Peyer's patch (tissue), 4 donors: ENCODE results near the gene GNAL. TPM values are rescaled to one million over a fixed set of nuclear protein-coding genes. Genes with fewer than 3 reads are reported as not detected.

Source experiments
- DNase-seq, 3 donors: peaks; one replicate each; pipeline ENCODE4 v3.0.0-alpha.2; 2017 to 2019
- H3K27ac ChIP-seq, 4 donors: fragments of 200-600 bp; sonication (generic); one replicate each; pipeline ENCODE4 v1.5.1; 2016 to 2019
- H3K27me3 ChIP-seq, 2 donors: fragments of 200-600 bp; sonication (generic); one replicate each; pipeline ENCODE4 v1.5.1; 2019
- H3K36me3 ChIP-seq, 3 donors: fragments of 200-600 bp; sonication (generic); one replicate each; pipeline ENCODE4 v1.5.1; 2016 to 2019
- H3K4me1 ChIP-seq, 4 donors: fragments of 200-600 bp; sonication (generic); one replicate each; pipeline ENCODE4 v1.5.1; 2016 to 2019
- H3K4me3 ChIP-seq, 4 donors: fragments of 200-600 bp; sonication (generic); 1 replicate in 3 of 4; 2 replicates in 1 of 4; pipeline ENCODE4 v1.5.1; 2016 to 2019; ENCODE audit warnings: mild to moderate bottlenecking in 1 of 4
- H3K9me3 ChIP-seq, 4 donors: fragments of 200-600 bp; sonication (generic); one replicate each; pipeline ENCODE4 v1.5.1; 2016 to 2019; ENCODE audit warnings: mild to moderate bottlenecking in 1 of 4
- CTCF ChIP-seq, 6 experiments: fragments of 450-650 bp in 4 of 6; fragments of 200-600 bp in 2 of 6; sonication (generic) in 1 of 6; IDR thresholded peaks; one replicate each; pipeline ENCODE4 v1.5.1; 2017 to 2019; ENCODE audit warnings: antibody characterized with exemption in 6 of 6, mild to moderate bottlenecking in 3 of 6, moderate library complexity in 1 of 6
- POLR2A ChIP-seq, 2 donors: fragments of 450-650 bp; IDR thresholded peaks; one replicate each; pipeline ENCODE4 v1.5.1; 2017; ENCODE audit warnings: antibody characterized with exemption in 2 of 2, mild to moderate bottlenecking in 2 of 2, moderate library complexity in 2 of 2
- total RNA-seq, 4 donors: library from RNA; depleted of rRNA; stranded (reverse); fragments of >200 nt; gene quantifications; one replicate each; pipeline ENCODE4 v1.1.0, GENCODE V29; 2016

The GNAL gene
- total RNA-seq, 4 donors from 2014 or later: 2.5 to 7.4 (median 3.6) TPM

DNA sequence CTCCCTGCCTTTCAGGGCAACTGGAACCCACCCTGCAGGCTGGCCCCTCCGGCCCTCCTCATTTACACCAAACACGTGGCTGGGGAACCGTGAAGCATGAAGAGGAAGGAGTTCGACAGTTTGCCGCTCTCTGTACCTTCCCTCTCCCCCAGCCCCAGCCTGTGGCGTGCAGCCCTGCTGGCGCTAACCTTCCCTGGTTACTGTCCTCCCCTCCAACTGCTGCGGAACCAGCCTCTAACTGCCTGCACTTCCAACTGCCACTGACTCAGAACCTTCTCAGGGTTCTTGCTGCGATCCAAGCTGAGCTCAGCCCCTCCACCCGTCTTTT is 19.2 kb upstream of the GNAL start:
- no peaks in the 10 kb centered on the region for H3K27me3 ChIP-seq
- no peaks in the 10 kb centered on the region for H3K36me3 ChIP-seq
- H3K27ac ChIP-seq: no peak overlapping the region
- no peak overlapping the region for H3K4me3 ChIP-seq
- no peak for DNase-seq
- H3K9me3 ChIP-seq: no peaks in the 10 kb centered on the region
- no peaks in the 10 kb centered on the region for H3K4me1 ChIP-seq
- TF ChIP-seq CTCF (IDR thresholded peaks at IDR 0.05) (no peak), POLR2A (IDR thresholded peaks at IDR 0.05) (no peak)

DNA sequence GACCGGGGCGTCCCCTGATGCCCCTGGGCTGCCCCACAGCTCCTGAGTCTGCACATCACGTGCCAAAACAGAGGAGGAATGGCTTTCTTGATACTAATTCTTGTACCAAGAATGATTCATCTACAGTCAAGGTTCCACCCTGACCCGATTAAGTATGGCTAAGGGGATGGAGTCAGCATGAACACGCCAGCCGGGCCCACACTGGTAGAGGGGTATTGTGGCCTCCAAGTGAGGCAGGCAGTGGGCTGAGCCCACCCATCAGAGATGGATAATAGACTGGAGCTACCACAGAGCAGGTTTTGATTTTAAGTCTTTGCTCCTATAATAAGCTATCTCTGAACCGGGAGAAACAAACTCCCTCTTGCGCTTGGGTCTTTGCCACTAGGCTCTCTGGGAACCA is 17.9 kb upstream of the GNAL start:
- Histone ChIP-seq H3K27me3 (no peaks in the 10 kb centered on the region), H3K27ac (no peak overlapping the region), H3K4me3 (no peak overlapping the region), H3K9me3 (no peaks in the 10 kb centered on the region), H3K36me3 (no peaks in the 10 kb centered on the region), H3K4me1 (no peaks in the 10 kb centered on the region)
- TF ChIP-seq POLR2A (IDR thresholded peaks at IDR 0.05) (no peak), CTCF (IDR thresholded peaks at IDR 0.05) (no peak)
- no peak for DNase-seq

DNA sequence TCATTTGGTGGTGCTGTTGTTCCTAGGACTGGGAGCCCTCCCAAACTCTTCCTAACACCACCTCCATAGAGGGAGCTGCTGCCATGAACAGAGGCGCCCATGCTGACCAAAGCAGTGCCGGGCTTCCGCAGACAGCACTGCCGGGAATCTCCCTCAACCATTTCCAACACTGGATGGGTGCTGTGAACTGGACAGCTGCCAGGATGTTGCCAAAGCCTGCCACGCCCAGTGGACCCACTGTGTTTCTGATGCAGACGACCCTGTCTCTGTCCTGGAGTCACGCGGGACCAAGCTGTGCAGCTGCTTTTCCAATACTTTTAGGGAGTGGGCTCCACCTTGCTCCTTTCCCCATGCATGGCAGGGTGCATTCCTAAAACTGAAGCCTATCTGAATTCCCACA is 16.9 kb upstream of the GNAL start:
- Histone ChIP-seq H3K27me3 (no peaks in the 10 kb centered on the region), H3K9me3 (no peaks in the 10 kb centered on the region), H3K36me3 (no peaks in the 10 kb centered on the region), H3K4me1 (no peaks in the 10 kb centered on the region), H3K4me3 (no peak overlapping the region), H3K27ac (no peak overlapping the region)
- no peak for DNase-seq
- no peak for TF ChIP-seq POLR2A (IDR thresholded peaks at IDR 0.05)
- TF ChIP-seq CTCF (IDR thresholded peaks at IDR 0.05): no peak

DNA sequence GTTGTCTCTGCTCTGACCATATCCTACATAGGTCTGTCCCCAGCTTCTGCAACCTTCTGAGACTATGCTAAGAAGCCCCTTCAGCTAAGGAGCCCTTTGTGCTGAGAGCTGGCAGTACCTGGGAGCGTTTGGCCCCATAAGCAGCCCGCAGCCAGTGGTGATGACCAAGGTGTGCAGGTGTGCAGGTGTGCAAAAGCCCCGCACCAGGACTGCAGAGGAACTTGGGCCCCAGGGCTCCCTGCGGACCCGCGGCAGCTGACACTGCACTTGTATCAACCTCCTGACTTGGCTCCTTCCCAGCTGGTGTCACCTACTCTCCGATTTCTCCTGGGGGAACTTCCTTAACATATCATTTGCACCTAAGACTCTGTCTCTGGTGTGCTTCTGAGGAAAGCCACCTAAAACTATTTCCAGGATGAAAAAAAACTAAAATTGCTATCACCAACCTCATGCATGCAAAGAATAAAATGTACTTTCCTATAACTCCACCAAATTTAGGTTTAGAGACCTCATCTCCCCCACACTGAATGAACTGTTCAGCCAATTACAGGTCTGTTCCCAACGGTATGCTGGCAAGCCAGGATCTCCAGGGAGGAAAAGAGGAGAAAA is 16.1 kb upstream of the GNAL start:
- Histone ChIP-seq H3K36me3 (no peaks in the 10 kb centered on the region), H3K4me1 (no peaks in the 10 kb centered on the region), H3K27me3 (no peaks in the 10 kb centered on the region), H3K27ac (no peak overlapping the region), H3K9me3 (no peaks in the 10 kb centered on the region), H3K4me3 (no peak overlapping the region)
- DNase-seq: no peak
- TF ChIP-seq CTCF (IDR thresholded peaks at IDR 0.05) (no peak), POLR2A (IDR thresholded peaks at IDR 0.05) (no peak)

- H3K36me3 ChIP-seq: no peaks in the 10 kb centered on the region
- no peak overlapping the region for H3K4me3 ChIP-seq
- no peaks in the 10 kb centered on the region for H3K27me3 ChIP-seq
- no peak overlapping the region for H3K27ac ChIP-seq
- TF ChIP-seq POLR2A (IDR thresholded peaks at IDR 0.05): no peak
- no peak for TF ChIP-seq CTCF (IDR thresholded peaks at IDR 0.05)
- H3K4me1 ChIP-seq: no peaks in the 10 kb centered on the region
- DNase-seq: no peak
- H3K9me3 ChIP-seq: no peaks in the 10 kb centered on the region
Measured at GRCh38 chr18:11673560-11673959, 15.5 kb upstream of the GNAL start.

DNA sequence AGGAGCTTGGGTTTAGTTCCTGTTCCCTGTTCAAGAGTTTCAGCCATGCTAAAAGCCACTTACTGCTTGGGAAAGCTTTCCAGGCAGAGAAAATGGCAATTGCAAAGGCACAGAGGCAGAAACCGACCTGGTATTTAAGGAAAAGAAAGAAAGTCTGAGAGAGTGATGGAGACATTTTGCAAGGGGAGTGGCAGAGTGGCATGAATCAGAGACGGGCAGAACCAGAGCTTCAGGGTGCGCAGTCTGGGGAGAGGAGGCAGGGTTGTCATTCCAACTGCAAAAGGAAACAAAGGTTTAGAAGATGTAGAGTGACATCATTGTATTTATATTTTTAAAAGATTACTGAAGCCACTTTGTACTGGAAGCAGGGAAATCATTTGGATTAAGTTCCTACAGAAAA is 14.9 kb upstream of the GNAL start:
- H3K36me3 ChIP-seq: no peaks in the 10 kb centered on the region
- no peaks in the 10 kb centered on the region for H3K27me3 ChIP-seq
- no peak for TF ChIP-seq CTCF (IDR thresholded peaks at IDR 0.05)
- TF ChIP-seq POLR2A (IDR thresholded peaks at IDR 0.05): no peak
- H3K4me3 ChIP-seq: no peak overlapping the region
- DNase-seq: no peak
- H3K27ac ChIP-seq: no peak overlapping the region
- no peaks in the 10 kb centered on the region for H3K4me1 ChIP-seq
- H3K9me3 ChIP-seq: no peaks in the 10 kb centered on the region
